Measurements from ENCODE around the gene SHC2.
"Not testable (repeated sequence)": the region's sequence is repeated elsewhere in the genome, so short reads cannot be mapped to it uniquely, and the experiment has no call there.

Gene SHC2

GRCh38 chr19:411723-412355 is 49.0 kb downstream of the SHC2 start:
- ChIA-PET POLR2A (interaction anchor here (0.8 to 1.6 kb wide), 3 partner anchors 48 to 98 kb away, joined by 3 to 6 read pairs (median 3); no protein-coding TSS in a partner anchor), CTCF (no interaction called here)
- no peak for TF ChIP-seq ELF4 (IDR thresholded peaks at IDR 0.05)
- no peak for TF ChIP-seq SUZ12 (IDR thresholded peaks at IDR 0.05)
- TF ChIP-seq PKNOX1 (IDR thresholded peaks at IDR 0.05) = no peak
- no peak for TF ChIP-seq LEF1 (IDR thresholded peaks at IDR 0.05; ENCODE audit: borderline replicate concordance)
- TF ChIP-seq FOXM1 (IDR thresholded peaks at IDR 0.05; ENCODE audit: borderline replicate concordance) = no peak
- no peak for TF ChIP-seq NFRKB (IDR thresholded peaks at IDR 0.05)
- TF ChIP-seq CTBP1 (IDR thresholded peaks at IDR 0.05; ENCODE audit: borderline replicate concordance) = no peak
- TF ChIP-seq HDGF (IDR thresholded peaks at IDR 0.05; ENCODE audit: borderline replicate concordance) = no peak
- no peak for TF ChIP-seq BHLHE40 (IDR thresholded peaks at IDR 0.05; ENCODE audit: borderline replicate concordance)
- TF ChIP-seq ZNF384 (IDR thresholded peaks at IDR 0.05) = no peak
- TF ChIP-seq L3MBTL2 (conservative IDR thresholded peaks at IDR 0.05) = no peak
- no peak for TF ChIP-seq ARNT (IDR thresholded peaks at IDR 0.05)
- TF ChIP-seq FOXK2 (IDR thresholded peaks at IDR 0.05) = no peak
- TF ChIP-seq SP1 (IDR thresholded peaks at IDR 0.05) = no peak
- TF ChIP-seq TARDBP (IDR thresholded peaks at IDR 0.05) = no peak
- no peak for TF ChIP-seq FOXA1 (IDR thresholded peaks at IDR 0.05)
- no peak for DNase-seq (ENCODE audit: extremely low spot score)

- CTCF ChIA-PET; DNase-seq (ENCODE audit: extremely low spot score): not testable (repeated sequence)
- POLR2A ChIA-PET = interaction anchor here (0.8 kb wide), 1 partner anchor 49 kb away, joined by 3 read pairs; no protein-coding TSS in a partner anchor
Observed at GRCh38 chr19:411121-411722, 49.6 kb downstream of the SHC2 start.

- ChIA-PET POLR2A (no interaction called here), CTCF (interaction anchor here (0.6 kb wide), 1 partner anchor 34 kb away, joined by 4 read pairs; no protein-coding TSS in a partner anchor)
- DNase-seq (ENCODE audit: extremely low spot score) = no peak
- TF ChIP-seq FOXM1 (IDR thresholded peaks at IDR 0.05; ENCODE audit: borderline replicate concordance) (no peak), ARNT (IDR thresholded peaks at IDR 0.05) (no peak), FOXA1 (IDR thresholded peaks at IDR 0.05) (no peak), SP1 (IDR thresholded peaks at IDR 0.05) (no peak), NFRKB (IDR thresholded peaks at IDR 0.05) (no peak)
Observed at GRCh38 chr19:410243-410781, 50.5 kb downstream of the SHC2 start.

GRCh38 chr19:409516-410242 is 51.2 kb downstream of the SHC2 start:
- DNase-seq (ENCODE audit: extremely low spot score) = no peak
- ChIA-PET CTCF (no interaction called here), POLR2A (interaction anchor here (1.0 kb wide), 1 partner anchor 9 kb away, joined by 3 read pairs; no protein-coding TSS in a partner anchor)
- TF ChIP-seq TARDBP (IDR thresholded peaks at IDR 0.05) (no peak), ELF4 (IDR thresholded peaks at IDR 0.05) (no peak), L3MBTL2 (conservative IDR thresholded peaks at IDR 0.05) (no peak), PKNOX1 (IDR thresholded peaks at IDR 0.05) (no peak), SP1 (IDR thresholded peaks at IDR 0.05) (no peak), FOXK2 (IDR thresholded peaks at IDR 0.05) (no peak), ZNF384 (IDR thresholded peaks at IDR 0.05) (no peak), CTBP1 (IDR thresholded peaks at IDR 0.05; ENCODE audit: borderline replicate concordance) (no peak), LEF1 (IDR thresholded peaks at IDR 0.05; ENCODE audit: borderline replicate concordance) (no peak), FOXM1 (IDR thresholded peaks at IDR 0.05; ENCODE audit: borderline replicate concordance) (no peak), ARNT (IDR thresholded peaks at IDR 0.05) (no peak), FOXA1 (IDR thresholded peaks at IDR 0.05) (no peak), BHLHE40 (IDR thresholded peaks at IDR 0.05; ENCODE audit: borderline replicate concordance) (no peak), HDGF (IDR thresholded peaks at IDR 0.05; ENCODE audit: borderline replicate concordance) (no peak), NFRKB (IDR thresholded peaks at IDR 0.05) (no peak), SUZ12 (IDR thresholded peaks at IDR 0.05) (no peak)

GRCh38 chr19:408902-409515 is 51.8 kb downstream of the SHC2 start, which contains the start of gene C2CD4C:
C2CD4C (minus strand) TSS chr19:409147; CDS start chr19:408361, 786 bp downstream.
- TF ChIP-seq LEF1 (IDR thresholded peaks at IDR 0.05; ENCODE audit: borderline replicate concordance) (no peak), L3MBTL2 (conservative IDR thresholded peaks at IDR 0.05) (no peak), TARDBP (IDR thresholded peaks at IDR 0.05) (no peak), PKNOX1 (IDR thresholded peaks at IDR 0.05) (no peak), SUZ12 (IDR thresholded peaks at IDR 0.05) (no peak)
- CTCF ChIA-PET = no interaction called here
- POLR2A ChIA-PET = interaction anchor here (1.0 kb wide), 1 partner anchor 10 kb away, joined by 3 read pairs; no protein-coding TSS in a partner anchor
- peak; percentile 64 for DNase-seq (ENCODE audit: extremely low spot score)
